ENCODE data around the gene GLB1L. TPM values are rescaled to one million over a fixed set of nuclear protein-coding genes. Genes with fewer than 3 reads are reported as not detected.

GLB1L gene
- total and polyA plus RNA-seq, 7 donors, result 2.1 to 26.0 (median 6.9) TPM

DNA sequence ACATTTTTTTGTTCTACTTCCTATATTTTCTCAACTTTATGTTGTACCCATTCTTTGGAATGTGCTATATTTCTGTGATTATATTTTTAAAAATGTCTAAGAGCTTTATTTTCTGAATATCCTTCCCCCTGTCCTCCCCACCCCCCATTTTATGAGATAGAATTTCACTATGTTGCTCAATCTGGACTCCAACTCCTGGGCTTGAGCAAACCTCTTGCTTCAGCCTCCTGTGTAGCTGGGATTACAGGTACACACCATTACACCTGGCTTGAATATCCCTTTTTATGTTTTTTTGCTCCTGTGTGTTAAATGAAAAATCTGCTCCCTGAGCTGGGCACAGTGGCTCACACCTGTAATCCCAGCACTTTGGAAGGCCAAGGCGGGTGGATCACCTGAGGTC lies 47.9 kb downstream of the GLB1L start:
- Histone ChIP-seq H3K4me1 (no peaks in the 10 kb centered on the region), H3K27me3 (peaks cover 0 to 13% (median 0%) of the 10 kb centered on the region in 3 donors), H3K4me3 (no peak overlapping the region), H3K36me3 (no peaks in the 10 kb centered on the region), H3K27ac (no peak overlapping the region), H3K9me3 (no peaks in the 10 kb centered on the region)
- no peak for DNase-seq
- TF ChIP-seq POLR2A (IDR thresholded peaks at IDR 0.05) (no peak), EP300 (IDR thresholded peaks at IDR 0.05) (no peak), POLR2AphosphoS5 (IDR thresholded peaks at IDR 0.05) (no peak)
- TF ChIP-seq, protein P1, sequence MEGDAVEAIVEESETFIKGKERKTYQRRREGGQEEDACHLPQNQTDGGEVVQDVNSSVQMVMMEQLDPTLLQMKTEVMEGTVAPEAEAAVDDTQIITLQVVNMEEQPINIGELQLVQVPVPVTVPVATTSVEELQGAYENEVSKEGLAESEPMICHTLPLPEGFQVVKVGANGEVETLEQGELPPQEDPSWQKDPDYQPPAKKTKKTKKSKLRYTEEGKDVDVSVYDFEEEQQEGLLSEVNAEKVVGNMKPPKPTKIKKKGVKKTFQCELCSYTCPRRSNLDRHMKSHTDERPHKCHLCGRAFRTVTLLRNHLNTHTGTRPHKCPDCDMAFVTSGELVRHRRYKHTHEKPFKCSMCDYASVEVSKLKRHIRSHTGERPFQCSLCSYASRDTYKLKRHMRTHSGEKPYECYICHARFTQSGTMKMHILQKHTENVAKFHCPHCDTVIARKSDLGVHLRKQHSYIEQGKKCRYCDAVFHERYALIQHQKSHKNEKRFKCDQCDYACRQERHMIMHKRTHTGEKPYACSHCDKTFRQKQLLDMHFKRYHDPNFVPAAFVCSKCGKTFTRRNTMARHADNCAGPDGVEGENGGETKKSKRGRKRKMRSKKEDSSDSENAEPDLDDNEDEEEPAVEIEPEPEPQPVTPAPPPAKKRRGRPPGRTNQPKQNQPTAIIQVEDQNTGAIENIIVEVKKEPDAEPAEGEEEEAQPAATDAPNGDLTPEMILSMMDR (IDR thresholded peaks at IDR 0.05), result no peak
- intact Hi-C loops (cut with DNase I), result no loop called here
- WGBS, 2 donors, result 98 to 100% methylated on average over 1 of the region's 1 CpG

DNA sequence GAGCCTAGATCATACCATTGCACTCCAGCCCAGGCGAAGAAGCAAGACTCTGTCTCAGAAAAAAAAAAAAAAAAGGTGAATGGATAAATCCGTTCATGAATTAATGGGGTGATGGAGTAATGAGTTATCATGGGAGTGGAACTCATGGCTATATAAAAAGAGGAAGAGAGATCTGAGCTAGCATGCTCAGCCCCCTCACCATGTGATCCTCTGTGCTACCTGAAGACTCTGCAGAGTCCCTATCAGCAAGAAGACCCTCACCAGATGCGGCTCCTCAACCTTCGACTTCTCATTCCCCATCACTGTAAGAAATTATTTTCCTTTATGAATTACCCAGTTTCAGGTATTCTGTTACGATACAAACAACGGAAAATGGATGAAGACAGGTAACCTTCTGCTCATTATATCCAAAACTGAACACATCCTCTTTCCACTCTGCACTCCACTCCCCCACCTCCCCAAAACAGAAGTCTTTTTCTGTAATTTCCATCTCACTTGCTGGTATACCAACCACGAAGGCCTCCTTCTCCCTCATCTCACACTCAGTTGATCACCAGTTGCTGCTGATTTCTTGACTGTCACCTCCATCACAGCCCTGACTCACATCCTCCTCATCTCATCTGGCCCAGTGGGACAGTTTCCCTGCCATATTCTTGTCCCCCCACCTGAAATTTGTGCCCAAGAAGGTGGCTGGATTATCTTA lies 58.3 kb downstream of the GLB1L start:
- TF ChIP-seq POLR2AphosphoS5 (IDR thresholded peaks at IDR 0.05) (no peak), EP300 (IDR thresholded peaks at IDR 0.05) (no peak), POLR2A (IDR thresholded peaks at IDR 0.05) (no peak)
- TF ChIP-seq, protein P1 (IDR thresholded peaks at IDR 0.05), result no peak
- H3K27ac ChIP-seq, result no peak overlapping the region
- H3K36me3 ChIP-seq, result peaks cover 9 to 35% (median 21%) of the 10 kb centered on the region in 4 donors
- H3K9me3 ChIP-seq, result no peaks in the 10 kb centered on the region
- DNase-seq, result peak; percentile 24
- H3K4me3 ChIP-seq, result no peak overlapping the region
- intact Hi-C loops (cut with DNase I), result no loop called here
- H3K4me1 ChIP-seq, result no peaks in the 10 kb centered on the region
- H3K27me3 ChIP-seq, result no peaks in the 10 kb centered on the region
- 84 to 88% methylated on average over 7 of the region's 7 CpGs for WGBS, 2 donors

Small RNA genes lying within 50 kb of the gene (small RNA-seq; reads per million reads assigned to genes)
- gene MIR153-1, result 0 to 0.11 (median 0) reads per million in 3 donors

Other genes with a start within 250 kb of the GLB1L start
- not detected for gene CFAP65, start 203.9 kb downstream of the GLB1L start, total RNA-seq
- under 1 TPM; under 0.01 to 0.10 (median under 0.01) TPM for gene CFAP65, start 203.9 kb downstream of the GLB1L start, polyA plus RNA-seq
- not detected for gene IHH, start 184.5 kb downstream of the GLB1L start, total RNA-seq
- 10 to 100 TPM; 12.9 to 36.1 (median 21.6) TPM for gene IHH, start 184.5 kb downstream of the GLB1L start, polyA plus RNA-seq
- 10 to 100 TPM; 15.1 to 22.5 (median 18.4) TPM for gene NHEJ1, start 84.6 kb downstream of the GLB1L start, total RNA-seq
- gene NHEJ1, start 84.6 kb downstream of the GLB1L start, polyA plus RNA-seq, result 10 to 100 TPM; 23.6 to 60.1 (median 50.2) TPM
- 1 to 10 TPM in 1 of 4 donors, under 1 TPM in 3; 0.14 to 3.9 (median 0.67) TPM for gene SLC23A3, start 75.4 kb downstream of the GLB1L start, total RNA-seq
- 1 to 10 TPM in 2 of 3 donors, under 1 TPM in 1; 0.60 to 6.5 (median 1.6) TPM for gene SLC23A3, start 75.4 kb downstream of the GLB1L start, polyA plus RNA-seq
- 10 to 100 TPM; 24.1 to 38.5 (median 34.1) TPM for gene CNPPD1, start 68.5 kb downstream of the GLB1L start, total RNA-seq
- gene CNPPD1, start 68.5 kb downstream of the GLB1L start, polyA plus RNA-seq, result 10 to 100 TPM; 53.5 to 79.5 (median 59.4) TPM
- 10 to 100 TPM; 37.3 to 48.2 (median 43.2) TPM for gene RETREG2, start 67.2 kb downstream of the GLB1L start, total RNA-seq
- 10 to 100 TPM; 36.6 to 81.3 (median 43.5) TPM for gene RETREG2, start 67.2 kb downstream of the GLB1L start, polyA plus RNA-seq
- 10 to 100 TPM; 26.9 to 55.8 (median 45.6) TPM for gene ZFAND2B, start 38.7 kb downstream of the GLB1L start, total RNA-seq
- 100 to 1,000 TPM in 1 of 3 donors, 10 to 100 TPM in 2; 52.4 to 103 (median 95.5) TPM for gene ZFAND2B, start 38.7 kb downstream of the GLB1L start, polyA plus RNA-seq
- gene ABCB6, start 26.5 kb downstream of the GLB1L start, total RNA-seq, result 10 to 100 TPM; 11.8 to 23.0 (median 16.1) TPM
- 10 to 100 TPM in 1 of 3 donors, 1 to 10 TPM in 1, not detected in 1; 4.8 to 39.3 TPM for gene ABCB6, start 26.5 kb downstream of the GLB1L start, polyA plus RNA-seq
- 10 to 100 TPM; 28.8 to 32.0 (median 29.8) TPM for gene ATG9A, start 15.8 kb downstream of the GLB1L start, total RNA-seq
- gene ATG9A, start 15.8 kb downstream of the GLB1L start, polyA plus RNA-seq, result 10 to 100 TPM in 2 of 3 donors, 1 to 10 TPM in 1; 7.6 to 40.6 (median 10.2) TPM
- 10 to 100 TPM; 28.1 to 52.6 (median 41.1) TPM for gene ANKZF1, start 15.6 kb downstream of the GLB1L start, total RNA-seq
- 10 to 100 TPM in 1 of 3 donors, 1 to 10 TPM in 2; 9.0 to 36.9 (median 9.7) TPM for gene ANKZF1, start 15.6 kb downstream of the GLB1L start, polyA plus RNA-seq
- 10 to 100 TPM; 12.2 to 19.9 (median 18.2) TPM for gene STK16, start within 50 bp of the GLB1L start, total RNA-seq
- gene STK16, start within 50 bp of the GLB1L start, polyA plus RNA-seq, result 10 to 100 TPM; 45.3 to 61.7 (median 57.1) TPM
- gene TUBA4B, start 7.8 kb upstream of the GLB1L start, total RNA-seq, result not detected
- not detected for gene TUBA4B, start 7.8 kb upstream of the GLB1L start, polyA plus RNA-seq
- gene TUBA4A, start 8.5 kb upstream of the GLB1L start, total RNA-seq, result 100 to 1,000 TPM in 1 of 4 donors, 10 to 100 TPM in 3; 47.1 to 109 (median 55.0) TPM
- 10 to 100 TPM; 74.4 to 95.4 (median 76.9) TPM for gene TUBA4A, start 8.5 kb upstream of the GLB1L start, polyA plus RNA-seq
- 10 to 100 TPM; 27.4 to 42.1 (median 40.0) TPM for gene DNAJB2, start 33.9 kb upstream of the GLB1L start, total RNA-seq
- 10 to 100 TPM; 56.4 to 73.9 (median 67.3) TPM for gene DNAJB2, start 33.9 kb upstream of the GLB1L start, polyA plus RNA-seq
- 1 to 10 TPM; 1.2 to 8.8 (median 7.9) TPM for gene PTPRN, start 64.0 kb upstream of the GLB1L start, total RNA-seq
- 1 to 10 TPM in 1 of 3 donors, not detected in 2; 3.6 TPM for gene PTPRN, start 64.0 kb upstream of the GLB1L start, polyA plus RNA-seq
- not detected for gene RESP18, start 87.3 kb upstream of the GLB1L start, total RNA-seq
- gene RESP18, start 87.3 kb upstream of the GLB1L start, polyA plus RNA-seq, result not detected
- 10 to 100 TPM; 43.2 to 62.8 (median 53.1) TPM for gene DNPEP, start 142.5 kb upstream of the GLB1L start, total RNA-seq
- 100 to 1,000 TPM; 108 to 137 (median 132) TPM for gene DNPEP, start 142.5 kb upstream of the GLB1L start, polyA plus RNA-seq
- over 10,000 TPM in 3 of 4 donors, 1,000 to 10,000 TPM in 1; 7,366 to 30,562 (median 13,340) TPM for gene DES, start 172.9 kb upstream of the GLB1L start, total RNA-seq
- gene DES, start 172.9 kb upstream of the GLB1L start, polyA plus RNA-seq, result 100 to 1,000 TPM in 2 of 3 donors, 10 to 100 TPM in 1; 35.1 to 264 (median 162) TPM
- gene SPEG, start 189.4 kb upstream of the GLB1L start, total RNA-seq, result 100 to 1,000 TPM; 123 to 321 (median 194) TPM
- 10 to 100 TPM in 2 of 3 donors, 1 to 10 TPM in 1; 6.0 to 25.4 (median 13.4) TPM for gene SPEG, start 189.4 kb upstream of the GLB1L start, polyA plus RNA-seq

All from sigmoid colon (tissue), 7 donors.